A673 (cell line): Measurements from ENCODE around the gene PIK3AP1.

ENCODE experiments used
- EZH2 ChIP-seq: fragments of 200-600 bp; sonication (generic); IDR thresholded peaks from 2 replicates; pipeline ENCODE4 v1.6.1; 2017; ENCODE audit warnings: borderline replicate concordance, low read depth, mild to moderate bottlenecking, mixed read lengths, antibody characterized with exemption, low read length; ENCODE audit not compliant: poor library complexity, severe bottlenecking
- TF ChIP-seq, protein P1 (sequence below): fragments of 300-800, 200-600 bp; sonication (generic); conservative IDR thresholded peaks from 2 replicates; pipeline ENCODE4 v1.5.1; 2017; ENCODE audit warnings: low read depth, mild to moderate bottlenecking, antibody characterized with exemption, low read length, moderate library complexity, mixed read lengths

DNA sequence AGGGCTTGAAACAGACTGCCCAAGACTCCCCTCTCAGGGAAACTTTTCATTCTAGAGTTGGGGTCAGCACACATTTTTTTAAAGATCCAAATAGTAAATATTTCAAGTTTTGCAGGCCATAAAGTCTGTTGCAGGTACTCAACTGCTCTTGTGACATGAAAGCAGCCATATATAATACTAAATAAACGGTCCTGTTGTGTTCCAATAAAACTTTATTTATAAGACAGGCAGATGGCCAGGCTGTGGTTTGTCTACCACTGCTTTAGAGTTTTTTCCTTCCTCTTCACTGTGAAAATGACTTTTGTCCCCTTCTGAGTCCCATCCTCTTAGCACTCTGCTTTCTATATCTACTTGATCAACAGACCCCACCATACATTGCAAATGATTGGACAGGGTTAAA lies 93.0 kb downstream of the PIK3AP1 start:
- TF ChIP-seq, protein P1, sequence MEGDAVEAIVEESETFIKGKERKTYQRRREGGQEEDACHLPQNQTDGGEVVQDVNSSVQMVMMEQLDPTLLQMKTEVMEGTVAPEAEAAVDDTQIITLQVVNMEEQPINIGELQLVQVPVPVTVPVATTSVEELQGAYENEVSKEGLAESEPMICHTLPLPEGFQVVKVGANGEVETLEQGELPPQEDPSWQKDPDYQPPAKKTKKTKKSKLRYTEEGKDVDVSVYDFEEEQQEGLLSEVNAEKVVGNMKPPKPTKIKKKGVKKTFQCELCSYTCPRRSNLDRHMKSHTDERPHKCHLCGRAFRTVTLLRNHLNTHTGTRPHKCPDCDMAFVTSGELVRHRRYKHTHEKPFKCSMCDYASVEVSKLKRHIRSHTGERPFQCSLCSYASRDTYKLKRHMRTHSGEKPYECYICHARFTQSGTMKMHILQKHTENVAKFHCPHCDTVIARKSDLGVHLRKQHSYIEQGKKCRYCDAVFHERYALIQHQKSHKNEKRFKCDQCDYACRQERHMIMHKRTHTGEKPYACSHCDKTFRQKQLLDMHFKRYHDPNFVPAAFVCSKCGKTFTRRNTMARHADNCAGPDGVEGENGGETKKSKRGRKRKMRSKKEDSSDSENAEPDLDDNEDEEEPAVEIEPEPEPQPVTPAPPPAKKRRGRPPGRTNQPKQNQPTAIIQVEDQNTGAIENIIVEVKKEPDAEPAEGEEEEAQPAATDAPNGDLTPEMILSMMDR = no peak
- TF ChIP-seq EZH2 = no peak
